ENCODE measurements around the gene RAB3GAP1.

Gene RAB3GAP1

GRCh38 chr2:135169900-135170753 is 118.0 kb downstream of the RAB3GAP1 start:
- no peak for DNase-seq

GRCh38 chr2:135174049-135174809 is 122.1 kb downstream of the RAB3GAP1 start:
- no peak for DNase-seq

- DNase-seq: no peak
Observed at GRCh38 chr2:135174810-135175093, 122.7 kb downstream of the RAB3GAP1 start.

GRCh38 chr2:135175177-135175576 is 123.1 kb downstream of the RAB3GAP1 start:
- DNase-seq: no peak

- no peak for DNase-seq
Observed at GRCh38 chr2:135179689-135180088, 127.6 kb downstream of the RAB3GAP1 start.

GRCh38 chr2:135182190-135182589 is 130.1 kb downstream of the RAB3GAP1 start:
- no peak for DNase-seq

GRCh38 chr2:135182601-135183000 is 130.5 kb downstream of the RAB3GAP1 start:
- DNase-seq: no peak

GRCh38 chr2:135183822-135184221 is 131.7 kb downstream of the RAB3GAP1 start:
- no peak for DNase-seq

- no peak for DNase-seq
Observed at GRCh38 chr2:135186054-135186453, 134.0 kb downstream of the RAB3GAP1 start.

GRCh38 chr2:135187270-135187669 is 135.2 kb downstream of the RAB3GAP1 start:
- DNase-seq: no peak

GRCh38 chr2:135189148-135189547 is 137.1 kb downstream of the RAB3GAP1 start:
- no peak for DNase-seq

GRCh38 chr2:135190799-135191198 is 138.7 kb downstream of the RAB3GAP1 start:
- DNase-seq: no peak

- DNase-seq: no peak
Observed at GRCh38 chr2:135198481-135198880, 146.4 kb downstream of the RAB3GAP1 start.

GRCh38 chr2:135202751-135203150 is 150.7 kb downstream of the RAB3GAP1 start:
- DNase-seq: no peak

- no peak for DNase-seq
Observed at GRCh38 chr2:135203944-135204343, 151.9 kb downstream of the RAB3GAP1 start.

- no peak for DNase-seq
Observed at GRCh38 chr2:135208016-135208415, 155.9 kb downstream of the RAB3GAP1 start.

GRCh38 chr2:135212757-135213156 is 160.7 kb downstream of the RAB3GAP1 start:
- no peak for DNase-seq

- no peak for DNase-seq
Observed at GRCh38 chr2:135218426-135218825, 166.3 kb downstream of the RAB3GAP1 start.

GRCh38 chr2:135219226-135219625 is 167.1 kb downstream of the RAB3GAP1 start:
- DNase-seq: no peak
